ENCODE data around the gene PPFIBP1. TPM values are rescaled to one million over a fixed set of nuclear protein-coding genes. Genes with fewer than 3 reads are reported as not detected.

The PPFIBP1 gene
- total and polyA plus RNA-seq, 2 experiments from 2014 or later = 23.9 to 38.6 TPM

DNA sequence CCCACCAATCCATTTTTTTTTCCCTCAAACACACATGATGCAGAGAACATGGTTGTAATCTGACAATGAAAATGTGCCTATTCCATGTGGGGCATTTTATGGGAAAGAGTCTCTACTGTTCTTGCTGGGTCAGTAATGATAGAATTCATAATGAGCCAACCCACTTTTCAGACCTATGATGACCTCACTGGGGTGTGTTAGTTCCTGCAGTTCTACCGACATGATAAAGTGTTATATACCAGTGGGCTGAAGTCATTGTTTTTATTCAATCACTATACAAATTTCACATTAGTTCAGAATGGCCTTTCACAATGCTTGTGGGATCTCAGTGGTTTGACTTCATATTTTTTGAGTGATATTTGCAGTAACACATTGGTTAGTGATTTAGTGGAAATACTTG, 47.5 kb downstream of the PPFIBP1 start:
- Histone ChIP-seq H3K4me3 (no peak overlapping the region), H3K4me2 (no peak overlapping the region), H3K9me3 (ENCODE audit: low read depth) (no peaks in the 10 kb centered on the region), H3K9me2 (replicated peaks; ENCODE audit: insufficient read depth) (no peaks in the 10 kb centered on the region), H3K27me3 (no peaks in the 10 kb centered on the region), H3K79me2 (peaks cover 59% of the 10 kb centered on the region), H2AFZ (no peak overlapping the region), H4K20me1 (ENCODE audit: insufficient read depth, poor library complexity, severe bottlenecking) (no peaks in the 10 kb centered on the region), H3K36me3 (replicated peaks; ENCODE audit: insufficient read depth, low read depth) (no peaks in the 10 kb centered on the region), H3K27ac (no peak overlapping the region), H3K4me1 (ENCODE audit: insufficient read depth) (no peaks in the 10 kb centered on the region)
- DNase-seq (ENCODE audit: low spot score) = no peak
- 87% methylated on average over 1 of the region's 1 CpG for WGBS (ENCODE audit: low lambda C conversion rate, missing lambda C conversion rate)
- TF ChIP-seq EZH2phosphoT487 (IDR thresholded peaks at IDR 0.05; ENCODE audit: low read depth, severe bottlenecking, unreplicated experiment) (no peak), EZH2 (IDR thresholded peaks at IDR 0.05; ENCODE audit: borderline replicate concordance) (no peak)
- TF ChIP-seq, protein P1, sequence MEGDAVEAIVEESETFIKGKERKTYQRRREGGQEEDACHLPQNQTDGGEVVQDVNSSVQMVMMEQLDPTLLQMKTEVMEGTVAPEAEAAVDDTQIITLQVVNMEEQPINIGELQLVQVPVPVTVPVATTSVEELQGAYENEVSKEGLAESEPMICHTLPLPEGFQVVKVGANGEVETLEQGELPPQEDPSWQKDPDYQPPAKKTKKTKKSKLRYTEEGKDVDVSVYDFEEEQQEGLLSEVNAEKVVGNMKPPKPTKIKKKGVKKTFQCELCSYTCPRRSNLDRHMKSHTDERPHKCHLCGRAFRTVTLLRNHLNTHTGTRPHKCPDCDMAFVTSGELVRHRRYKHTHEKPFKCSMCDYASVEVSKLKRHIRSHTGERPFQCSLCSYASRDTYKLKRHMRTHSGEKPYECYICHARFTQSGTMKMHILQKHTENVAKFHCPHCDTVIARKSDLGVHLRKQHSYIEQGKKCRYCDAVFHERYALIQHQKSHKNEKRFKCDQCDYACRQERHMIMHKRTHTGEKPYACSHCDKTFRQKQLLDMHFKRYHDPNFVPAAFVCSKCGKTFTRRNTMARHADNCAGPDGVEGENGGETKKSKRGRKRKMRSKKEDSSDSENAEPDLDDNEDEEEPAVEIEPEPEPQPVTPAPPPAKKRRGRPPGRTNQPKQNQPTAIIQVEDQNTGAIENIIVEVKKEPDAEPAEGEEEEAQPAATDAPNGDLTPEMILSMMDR (IDR thresholded peaks at IDR 0.05; ENCODE audit: poor library complexity) = no peak

DNA sequence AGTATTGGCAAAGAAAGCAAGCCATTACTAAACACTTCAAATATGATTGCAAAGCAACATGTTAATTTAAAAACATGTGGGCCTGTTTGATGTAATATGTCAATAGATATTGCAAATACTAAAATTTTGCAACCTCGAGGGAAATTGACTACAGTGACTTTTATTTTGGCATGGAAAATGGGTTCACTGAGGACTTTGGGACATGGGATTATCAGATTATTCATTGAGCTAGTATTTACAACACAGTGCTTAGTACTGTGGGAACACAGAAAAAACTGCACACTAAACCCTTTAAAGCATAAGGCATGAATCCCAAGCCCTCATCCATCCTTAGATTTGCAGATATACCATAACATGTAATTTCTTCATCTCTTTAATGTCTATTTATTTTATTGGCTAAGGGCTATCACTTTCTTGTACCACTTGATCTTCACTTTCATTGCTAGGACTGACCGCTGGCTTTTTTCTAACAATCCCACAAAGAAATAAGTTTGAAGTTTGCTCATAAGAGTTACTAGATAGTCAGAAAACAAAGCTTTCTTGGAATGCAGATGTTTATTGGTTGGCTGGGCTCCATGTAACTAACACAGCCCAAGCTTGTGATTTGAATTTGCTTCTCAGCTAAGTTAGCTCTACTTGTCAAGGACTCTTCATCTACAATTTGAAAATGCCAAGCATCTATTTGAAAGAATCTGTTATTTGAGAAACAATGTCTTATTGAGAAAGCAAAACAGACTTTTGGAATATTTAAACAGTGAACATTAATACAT, 48.7 kb downstream of the PPFIBP1 start:
- Histone ChIP-seq H3K9me2 (replicated peaks; ENCODE audit: insufficient read depth) (no peaks in the 10 kb centered on the region), H3K36me3 (replicated peaks; ENCODE audit: insufficient read depth, low read depth) (no peaks in the 10 kb centered on the region), H3K4me2 (no peak overlapping the region), H2AFZ (no peak overlapping the region), H3K27me3 (no peaks in the 10 kb centered on the region), H3K9me3 (ENCODE audit: low read depth) (no peaks in the 10 kb centered on the region), H3K4me1 (ENCODE audit: insufficient read depth) (no peaks in the 10 kb centered on the region), H4K20me1 (ENCODE audit: insufficient read depth, poor library complexity, severe bottlenecking) (no peaks in the 10 kb centered on the region), H3K4me3 (no peak overlapping the region), H3K79me2 (peaks cover 53% of the 10 kb centered on the region), H3K27ac (no peak overlapping the region)
- TF ChIP-seq EZH2 (IDR thresholded peaks at IDR 0.05; ENCODE audit: borderline replicate concordance) (no peak), EZH2phosphoT487 (IDR thresholded peaks at IDR 0.05; ENCODE audit: low read depth, severe bottlenecking, unreplicated experiment) (no peak)
- TF ChIP-seq, protein P1 (IDR thresholded peaks at IDR 0.05; ENCODE audit: poor library complexity) = no peak
- 90% methylated on average over 2 of the region's 2 CpGs for WGBS (ENCODE audit: low lambda C conversion rate, missing lambda C conversion rate)
- DNase-seq (ENCODE audit: low spot score) = no peak

DNA sequence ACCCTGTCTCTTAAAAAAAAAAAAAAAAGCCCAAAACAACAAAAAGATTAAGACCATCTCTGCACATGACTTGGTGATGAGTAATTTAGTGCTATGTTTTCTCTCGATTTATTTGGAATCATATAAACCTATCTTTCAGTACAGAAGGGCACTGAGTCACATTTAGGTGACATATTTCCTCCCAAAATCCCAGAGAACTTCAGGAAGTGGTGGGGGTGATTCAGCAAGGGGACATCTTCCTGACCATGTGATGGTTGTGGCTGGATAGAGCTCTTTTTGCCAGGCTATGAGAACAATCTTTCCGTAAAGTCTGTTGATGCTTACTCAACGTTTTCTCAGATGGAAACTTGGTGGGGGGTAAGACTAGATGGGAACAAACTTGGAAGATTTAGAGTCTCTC, 50.0 kb downstream of the PPFIBP1 start:
- Histone ChIP-seq H3K4me2 (no peak overlapping the region), H3K4me1 (ENCODE audit: insufficient read depth) (no peaks in the 10 kb centered on the region), H3K79me2 (peaks cover 46% of the 10 kb centered on the region), H4K20me1 (ENCODE audit: insufficient read depth, poor library complexity, severe bottlenecking) (no peaks in the 10 kb centered on the region), H3K9me2 (replicated peaks; ENCODE audit: insufficient read depth) (no peaks in the 10 kb centered on the region), H3K36me3 (replicated peaks; ENCODE audit: insufficient read depth, low read depth) (no peaks in the 10 kb centered on the region), H3K9me3 (ENCODE audit: low read depth) (no peaks in the 10 kb centered on the region), H3K27ac (no peak overlapping the region), H2AFZ (no peak overlapping the region), H3K27me3 (no peaks in the 10 kb centered on the region), H3K4me3 (no peak overlapping the region)
- TF ChIP-seq EZH2phosphoT487 (IDR thresholded peaks at IDR 0.05; ENCODE audit: low read depth, severe bottlenecking, unreplicated experiment) (no peak), EZH2 (IDR thresholded peaks at IDR 0.05; ENCODE audit: borderline replicate concordance) (no peak)
- TF ChIP-seq, protein P1 (IDR thresholded peaks at IDR 0.05; ENCODE audit: poor library complexity) = no peak
- WGBS (ENCODE audit: low lambda C conversion rate, missing lambda C conversion rate) = 90% methylated on average over 3 of the region's 3 CpGs
- DNase-seq (ENCODE audit: low spot score) = no peak

All from hepatocyte (in vitro differentiated cells).